ENCODE measurements around the gene KLF6. TPM values are rescaled to one million over a fixed set of nuclear protein-coding genes. Genes with fewer than 3 reads are reported as not detected.

KLF6 gene
- total RNA-seq, 1 experiment from 2014 or later: 27.7 TPM

DNA sequence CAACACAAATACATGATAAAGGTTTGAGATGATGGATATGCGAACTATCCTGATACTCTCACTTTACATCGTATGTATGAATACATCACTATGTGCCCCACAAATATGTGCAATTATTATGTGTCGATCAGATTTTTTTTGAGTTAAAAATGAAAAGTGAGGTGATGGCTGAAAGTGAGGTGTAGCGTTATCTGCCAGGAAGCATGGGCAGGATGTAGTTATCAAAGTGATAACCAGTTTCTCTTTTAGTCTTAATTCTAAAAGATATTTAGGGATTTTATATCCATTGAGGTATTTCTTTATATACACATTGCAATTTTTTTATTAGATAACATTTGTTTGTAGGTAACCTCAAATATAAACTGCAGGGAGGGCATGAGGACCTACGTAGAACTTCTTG, 15.6 kb upstream of the KLF6 start:
- Histone ChIP-seq H3K4me2 (no peak overlapping the region), H3K36me3 (ENCODE audit: low read depth) (no peaks in the 10 kb centered on the region), H3K27me3 (ENCODE audit: insufficient read depth, low read depth) (no peaks in the 10 kb centered on the region), H2AFZ (no peak overlapping the region), H4K20me1 (ENCODE audit: insufficient read depth) (no peaks in the 10 kb centered on the region), H3K27ac (no peak overlapping the region), H3K9me2 (ENCODE audit: insufficient read depth) (no peaks in the 10 kb centered on the region), H3K4me3 (no peak overlapping the region), H3K9me3 (ENCODE audit: insufficient read depth, low read depth) (no peaks in the 10 kb centered on the region), H3K4me1 (replicated peaks; ENCODE audit: insufficient read depth) (peaks cover 16% of the 10 kb centered on the region), H3K79me2 (ENCODE audit: low read depth) (no peaks in the 10 kb centered on the region), H3F3A (ENCODE audit: insufficient read depth, low read depth) (peaks cover 20% of the 10 kb centered on the region; the same call in 1 of the 2 replicates)
- no peak for DNase-seq
- no TSS peak for BruUV-seq (replicated peaks)
- CTCF ChIA-PET: no interaction called here
- intact Hi-C loops (cut with micrococcal nuclease; ENCODE audit: unreplicated experiment): no loop called here
- TF ChIP-seq EZH2 (IDR thresholded peaks at IDR 0.05; ENCODE audit: low read depth): no peak
- TF ChIP-seq, protein P1, sequence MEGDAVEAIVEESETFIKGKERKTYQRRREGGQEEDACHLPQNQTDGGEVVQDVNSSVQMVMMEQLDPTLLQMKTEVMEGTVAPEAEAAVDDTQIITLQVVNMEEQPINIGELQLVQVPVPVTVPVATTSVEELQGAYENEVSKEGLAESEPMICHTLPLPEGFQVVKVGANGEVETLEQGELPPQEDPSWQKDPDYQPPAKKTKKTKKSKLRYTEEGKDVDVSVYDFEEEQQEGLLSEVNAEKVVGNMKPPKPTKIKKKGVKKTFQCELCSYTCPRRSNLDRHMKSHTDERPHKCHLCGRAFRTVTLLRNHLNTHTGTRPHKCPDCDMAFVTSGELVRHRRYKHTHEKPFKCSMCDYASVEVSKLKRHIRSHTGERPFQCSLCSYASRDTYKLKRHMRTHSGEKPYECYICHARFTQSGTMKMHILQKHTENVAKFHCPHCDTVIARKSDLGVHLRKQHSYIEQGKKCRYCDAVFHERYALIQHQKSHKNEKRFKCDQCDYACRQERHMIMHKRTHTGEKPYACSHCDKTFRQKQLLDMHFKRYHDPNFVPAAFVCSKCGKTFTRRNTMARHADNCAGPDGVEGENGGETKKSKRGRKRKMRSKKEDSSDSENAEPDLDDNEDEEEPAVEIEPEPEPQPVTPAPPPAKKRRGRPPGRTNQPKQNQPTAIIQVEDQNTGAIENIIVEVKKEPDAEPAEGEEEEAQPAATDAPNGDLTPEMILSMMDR (conservative IDR thresholded peaks at IDR 0.05): no peak
- POLR2A ChIA-PET (ENCODE audit: unreplicated experiment): no interaction called here

GRCh38 chr10:3797750-3798149, 12.7 kb upstream of the KLF6 start:
- intact Hi-C loops (cut with micrococcal nuclease; ENCODE audit: unreplicated experiment): no loop called here
- ChIA-PET CTCF (no interaction called here), POLR2A (ENCODE audit: unreplicated experiment) (interaction anchor here (0.6 kb wide), 1 partner anchor 12 kb away, joined by 12 read pairs; no protein-coding TSS in a partner anchor)
- TF ChIP-seq, protein P1 (conservative IDR thresholded peaks at IDR 0.05): no peak
- TF ChIP-seq EZH2 (IDR thresholded peaks at IDR 0.05; ENCODE audit: low read depth): no peak
- BruUV-seq (replicated peaks): no TSS peak
- H2AFZ ChIP-seq: no peak overlapping the region
- H3K4me1 ChIP-seq (replicated peaks; ENCODE audit: insufficient read depth): no peaks in the 10 kb centered on the region
- no peak overlapping the region for H3K4me3 ChIP-seq
- H3K27ac ChIP-seq: no peak overlapping the region
- no peaks in the 10 kb centered on the region for H4K20me1 ChIP-seq (ENCODE audit: insufficient read depth)
- no peaks in the 10 kb centered on the region for H3K27me3 ChIP-seq (ENCODE audit: insufficient read depth, low read depth)
- no peaks in the 10 kb centered on the region for H3K9me3 ChIP-seq (ENCODE audit: insufficient read depth, low read depth)
- H3K4me2 ChIP-seq: no peak overlapping the region
- H3K36me3 ChIP-seq (ENCODE audit: low read depth): no peaks in the 10 kb centered on the region
- no peaks in the 10 kb centered on the region for H3K79me2 ChIP-seq (ENCODE audit: low read depth)
- no peaks in the 10 kb centered on the region for H3F3A ChIP-seq (ENCODE audit: insufficient read depth, low read depth)
- no peaks in the 10 kb centered on the region for H3K9me2 ChIP-seq (ENCODE audit: insufficient read depth)
- DNase-seq: no peak

DNA sequence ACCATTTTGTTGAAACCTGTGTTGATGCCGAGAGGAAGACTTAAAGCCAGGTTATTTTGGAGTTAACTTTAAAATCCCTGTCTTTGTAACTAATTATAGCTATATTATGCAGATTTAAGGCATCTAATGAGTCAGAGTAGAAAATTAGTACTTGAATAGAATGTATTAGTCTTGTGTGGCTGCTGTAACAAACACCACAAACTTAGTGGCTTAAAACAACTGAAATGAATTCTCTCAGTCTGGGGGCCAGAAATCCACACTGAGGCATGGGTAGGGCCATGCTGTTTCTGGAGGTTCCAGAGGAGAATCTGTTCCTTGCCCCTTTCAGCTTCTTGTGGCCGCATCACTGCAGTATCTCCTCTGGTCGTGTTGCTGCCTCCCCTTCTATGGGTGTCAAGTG, 8.5 kb upstream of the KLF6 start:
- H3K4me2 ChIP-seq: no peak overlapping the region
- H3K9me3 ChIP-seq (ENCODE audit: insufficient read depth, low read depth): no peaks in the 10 kb centered on the region
- H3K4me1 ChIP-seq (replicated peaks; ENCODE audit: insufficient read depth): no peaks in the 10 kb centered on the region
- ChIA-PET POLR2A (ENCODE audit: unreplicated experiment) (no interaction called here), CTCF (no interaction called here)
- H3K36me3 ChIP-seq (ENCODE audit: low read depth): no peaks in the 10 kb centered on the region
- no peaks in the 10 kb centered on the region for H4K20me1 ChIP-seq (ENCODE audit: insufficient read depth)
- H3K4me3 ChIP-seq: no peak overlapping the region
- intact Hi-C loops (cut with micrococcal nuclease; ENCODE audit: unreplicated experiment): no loop called here
- H3K9me2 ChIP-seq (ENCODE audit: insufficient read depth): no peaks in the 10 kb centered on the region
- no peak overlapping the region for H3K27ac ChIP-seq
- no peak for TF ChIP-seq EZH2 (IDR thresholded peaks at IDR 0.05; ENCODE audit: low read depth)
- TF ChIP-seq, protein P1 (conservative IDR thresholded peaks at IDR 0.05): no peak
- H3F3A ChIP-seq (ENCODE audit: insufficient read depth, low read depth): no peaks in the 10 kb centered on the region
- BruUV-seq (replicated peaks): no TSS peak
- no peak for DNase-seq
- no peaks in the 10 kb centered on the region for H3K79me2 ChIP-seq (ENCODE audit: low read depth)
- H2AFZ ChIP-seq: no peak overlapping the region
- H3K27me3 ChIP-seq (ENCODE audit: insufficient read depth, low read depth): no peaks in the 10 kb centered on the region
